ENCODE measurements around the gene PLCH1. TPM values are rescaled to one million over a fixed set of nuclear protein-coding genes. Genes with fewer than 3 reads are reported as not detected.

Gene PLCH1
- total and polyA plus RNA-seq, 7 donors: 0.03 to 1.1 (median 0.06) TPM; not detected in 2

GRCh38 chr3:155502630-155503029 lies 242.2 kb downstream of the PLCH1 start:
- no peak for TF ChIP-seq CTCF (IDR thresholded peaks at IDR 0.05)
- no peak overlapping the region for H3K4me3 ChIP-seq
- H3K4me1 ChIP-seq: no peaks in the 10 kb centered on the region
- no peaks in the 10 kb centered on the region for H3K9me3 ChIP-seq
- ATAC-seq (no peak), DNase-seq (no peak)
- peaks cover 0 to 2% (median 0%) of the 10 kb centered on the region in 3 donors for H3K27me3 ChIP-seq (ENCODE audit: insufficient read depth in 3 of 3, low read length in 2 of 3)
- intact Hi-C loops (cut with DNase I): no loop called here
- no peak overlapping the region for H3K27ac ChIP-seq
- WGBS, 3 donors: 65 to 80% (median 75%) methylated on average over 5 of the region's 5 CpGs
- H3K36me3 ChIP-seq (ENCODE audit: insufficient read depth in 1 of 2, low read depth in 1 of 2): no peaks in the 10 kb centered on the region

DNA sequence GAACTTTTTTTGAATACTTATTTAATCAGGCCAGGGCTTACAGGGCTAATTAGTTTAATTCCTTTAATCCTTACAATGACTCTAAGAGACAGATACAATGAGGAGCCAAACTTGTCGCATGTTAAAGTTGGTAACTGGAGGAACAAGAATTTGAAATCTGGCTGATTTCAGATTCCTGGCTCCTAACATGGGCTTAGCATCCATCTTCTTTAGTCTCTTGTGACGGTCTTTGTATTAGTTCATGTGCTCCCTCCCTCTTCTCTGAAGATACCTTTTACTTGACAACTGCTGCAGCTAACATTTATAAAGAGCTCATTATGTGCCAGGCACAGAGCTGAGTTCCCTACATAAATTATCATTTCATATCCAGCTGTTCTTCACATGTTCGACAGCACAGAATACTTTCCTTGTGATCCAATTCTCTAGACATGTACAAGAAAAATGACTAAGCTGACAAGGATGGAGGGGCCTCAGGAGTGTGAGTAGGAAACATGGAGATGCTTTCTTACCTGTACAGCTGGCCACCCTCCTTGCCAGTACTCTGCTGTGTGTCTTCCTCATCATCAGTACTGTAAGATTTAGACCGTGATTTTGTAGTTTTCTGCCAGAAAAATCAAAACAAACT lies 244.6 kb downstream of the PLCH1 start:
- no peak for TF ChIP-seq CTCF (IDR thresholded peaks at IDR 0.05)
- no peak for DNase-seq
- WGBS, 3 donors: 40 to 44% (median 44%) methylated on average over 4 of the region's 4 CpGs
- Histone ChIP-seq H3K4me1 (no peaks in the 10 kb centered on the region), H3K27me3 (ENCODE audit: insufficient read depth in 3 of 3, low read length in 2 of 3) (peaks cover 0 to 2% (median 0%) of the 10 kb centered on the region in 3 donors), H3K4me3 (no peak overlapping the region), H3K27ac (no peak overlapping the region), H3K36me3 (ENCODE audit: insufficient read depth in 1 of 2, low read depth in 1 of 2) (no peaks in the 10 kb centered on the region), H3K9me3 (no peaks in the 10 kb centered on the region)
- intact Hi-C loops (cut with DNase I): no loop called here
- ATAC-seq: no peak

- intact Hi-C loops (cut with DNase I): no loop called here
- no peak overlapping the region for H3K4me3 ChIP-seq
- 75 to 77% (median 76%) methylated on average over 5 of the region's 5 CpGs for WGBS, 3 donors
- no peak for DNase-seq
- H3K4me1 ChIP-seq: no peaks in the 10 kb centered on the region
- no peak overlapping the region for H3K27ac ChIP-seq
- no peak for TF ChIP-seq CTCF (IDR thresholded peaks at IDR 0.05)
- peak in 1 of 4 donors; percentile 47 for ATAC-seq
- peaks cover 0 to 2% (median 0%) of the 10 kb centered on the region in 3 donors for H3K27me3 ChIP-seq (ENCODE audit: insufficient read depth in 3 of 3, low read length in 2 of 3)
- H3K36me3 ChIP-seq (ENCODE audit: insufficient read depth in 1 of 2, low read depth in 1 of 2): no peaks in the 10 kb centered on the region
- no peaks in the 10 kb centered on the region for H3K9me3 ChIP-seq
Measured at GRCh38 chr3:155497930-155498647, 246.8 kb downstream of the PLCH1 start.

DNA sequence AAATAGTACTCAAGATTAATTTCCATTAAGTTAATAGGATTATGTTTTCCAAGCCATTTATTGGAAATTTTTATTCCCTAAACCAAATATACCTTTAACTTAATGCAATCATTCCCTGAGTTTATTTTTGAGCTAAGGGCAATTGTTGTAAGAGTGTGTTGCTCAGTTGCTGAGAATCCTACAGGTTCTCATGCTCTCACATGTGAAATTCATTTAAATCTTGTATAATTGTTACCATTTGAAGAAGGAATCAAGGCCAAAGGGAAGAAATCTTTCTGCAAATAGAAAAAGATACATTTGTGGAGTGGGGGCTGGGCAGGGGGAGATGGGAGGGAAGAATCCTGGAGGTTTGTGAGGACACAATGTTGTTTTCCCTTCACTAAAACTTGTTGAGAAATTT lies 248.7 kb downstream of the PLCH1 start:
- Histone ChIP-seq H3K4me3 (no peak overlapping the region), H3K36me3 (ENCODE audit: insufficient read depth in 1 of 2, low read depth in 1 of 2) (no peaks in the 10 kb centered on the region), H3K9me3 (no peaks in the 10 kb centered on the region), H3K4me1 (no peaks in the 10 kb centered on the region), H3K27me3 (ENCODE audit: insufficient read depth in 3 of 3, low read length in 2 of 3) (no peaks in the 10 kb centered on the region), H3K27ac (no peak overlapping the region)
- no peak for ATAC-seq
- intact Hi-C loops (cut with DNase I): no loop called here
- DNase-seq: no peak
- TF ChIP-seq CTCF (IDR thresholded peaks at IDR 0.05): no peak
